HG03521 (cell line): ENCODE results near the gene GXYLT2.
"Not testable (repeated sequence)": the region's sequence is repeated elsewhere in the genome, so short reads cannot be mapped to it uniquely, and the experiment has no call there.

ENCODE experiments used
- ATAC-seq: cut with Tn5 transposase; IDR thresholded peaks from one replicate; pipeline ENCODE4 v1.9.1; 2021; ENCODE audit warnings: mild to moderate bottlenecking, moderate library complexity; ENCODE audit not compliant: unreplicated experiment

Gene GXYLT2

GRCh38 chr3:72972706-72973030 is 84.8 kb downstream of the GXYLT2 start:
- ATAC-seq = no peak

- no peak for ATAC-seq
Observed at GRCh38 chr3:72973031-72973723, 85.3 kb downstream of the GXYLT2 start.

GRCh38 chr3:72973786-72974185 is 85.9 kb downstream of the GXYLT2 start:
- no peak for ATAC-seq

- no peak for ATAC-seq
Observed at GRCh38 chr3:72974956-72975355, 87.1 kb downstream of the GXYLT2 start.

GRCh38 chr3:72976281-72976741 is 88.5 kb downstream of the GXYLT2 start:
- ATAC-seq = no peak

GRCh38 chr3:72977060-72977808 is 89.4 kb downstream of the GXYLT2 start:
- ATAC-seq = no peak

- no peak for ATAC-seq
Observed at GRCh38 chr3:72982609-72983366, 94.9 kb downstream of the GXYLT2 start.

GRCh38 chr3:72985576-72985975 is 97.7 kb downstream of the GXYLT2 start:
- no peak for ATAC-seq

GRCh38 chr3:72990701-72991395 is 103.0 kb downstream of the GXYLT2 start:
- no peak for ATAC-seq

- ATAC-seq = no peak
Observed at GRCh38 chr3:72991522-72991921, 103.7 kb downstream of the GXYLT2 start.

GRCh38 chr3:72993391-72993790 is 105.5 kb downstream of the GXYLT2 start:
- no peak for ATAC-seq

GRCh38 chr3:72995337-72995736 is 107.5 kb downstream of the GXYLT2 start:
- no peak for ATAC-seq

GRCh38 chr3:72996121-72996472 is 108.3 kb downstream of the GXYLT2 start:
- ATAC-seq = no peak

- peak; percentile 88 for ATAC-seq
Observed at GRCh38 chr3:72996473-72997333, 108.9 kb downstream of the GXYLT2 start, which contains the start of gene PPP4R2. PPP4R2 (plus strand) TSS chr3:72996811; CDS start chr3:72997038, 227 bp downstream.

- ATAC-seq = peak; percentile 3
Observed at GRCh38 chr3:72997421-72997961, 109.6 kb downstream of the GXYLT2 start.

GRCh38 chr3:72998466-72998865 is 110.6 kb downstream of the GXYLT2 start:
- no peak for ATAC-seq

GRCh38 chr3:72999951-73000350 is 112.1 kb downstream of the GXYLT2 start:
- ATAC-seq = no peak

GRCh38 chr3:73003050-73003449 is 115.2 kb downstream of the GXYLT2 start:
- ATAC-seq = not testable (repeated sequence)

GRCh38 chr3:73004316-73004715 is 116.5 kb downstream of the GXYLT2 start:
- no peak for ATAC-seq
